CD4-positive, alpha-beta T cell treated with Interleukin-6 for 4 hours (primary cell): ENCODE data around the gene ATXN7L1.

Experiments used
- DNase-seq: peaks from one replicate; pipeline ENCODE4 v3.0.0-alpha.2; 2020; ENCODE audit warnings: mixed read lengths

The ATXN7L1 gene

DNA sequence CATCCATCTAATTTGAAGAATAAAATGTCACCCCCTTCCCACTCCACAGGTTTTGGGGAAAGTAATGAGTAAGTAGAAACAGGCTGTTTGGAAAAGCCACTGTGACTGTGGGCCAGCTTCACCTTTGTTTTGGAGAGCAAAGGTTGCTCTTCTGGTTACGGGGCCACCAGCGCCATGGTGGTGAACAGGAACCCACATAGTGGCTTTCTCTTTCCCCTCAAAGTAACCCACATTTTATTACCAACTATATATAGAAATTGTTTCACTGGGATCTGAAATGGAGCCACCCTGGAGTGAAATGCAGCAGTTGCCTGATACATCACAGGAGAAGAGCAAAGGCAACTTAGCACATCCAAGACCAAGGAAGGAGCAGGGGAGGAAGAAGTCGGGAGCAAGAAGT, 182.8 kb downstream of the ATXN7L1 start:
- DNase-seq = no peak

DNA sequence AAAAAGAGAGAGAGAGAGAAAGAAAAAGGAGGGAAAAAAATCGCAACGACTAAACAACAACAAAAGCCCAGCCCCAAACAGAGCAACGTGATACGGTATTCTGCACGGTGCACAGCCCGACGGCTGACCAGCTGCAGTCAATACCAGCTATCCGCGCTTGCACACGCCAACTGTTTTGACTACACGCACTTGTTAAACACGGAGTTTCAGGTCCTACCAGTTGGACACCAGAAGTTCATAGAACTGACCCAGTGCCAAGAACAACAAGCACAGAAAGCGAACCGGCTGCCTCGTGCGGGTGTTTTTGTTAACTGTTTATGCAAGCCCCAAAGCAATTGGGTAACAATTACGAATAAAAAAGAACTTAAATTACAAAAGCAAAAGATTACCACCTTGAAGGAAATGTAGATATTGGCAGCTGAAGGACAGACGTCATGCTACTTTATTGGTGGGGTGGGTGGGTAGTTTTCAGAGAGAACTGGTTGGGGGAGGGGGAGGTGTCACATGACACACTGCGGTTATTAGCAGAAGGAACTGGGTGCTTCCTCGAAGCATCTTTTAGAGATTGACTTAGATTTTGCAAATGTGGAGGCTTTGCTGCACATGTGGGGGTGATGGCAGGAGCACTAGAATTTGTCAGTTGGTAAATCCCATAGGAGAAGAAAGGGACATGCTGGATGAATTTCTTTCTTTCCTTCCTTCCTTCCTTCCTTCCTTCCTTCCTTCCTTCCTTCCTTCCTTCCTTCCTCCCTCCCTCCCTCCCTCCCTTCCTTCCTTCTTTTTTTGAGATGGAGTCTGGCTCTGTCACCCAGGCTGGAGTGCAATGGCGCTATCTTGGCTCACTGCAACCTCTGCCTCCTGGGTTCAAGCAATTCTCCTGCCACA, 184.5 kb downstream of the ATXN7L1 start:
- peak; percentile 76 for DNase-seq

DNA sequence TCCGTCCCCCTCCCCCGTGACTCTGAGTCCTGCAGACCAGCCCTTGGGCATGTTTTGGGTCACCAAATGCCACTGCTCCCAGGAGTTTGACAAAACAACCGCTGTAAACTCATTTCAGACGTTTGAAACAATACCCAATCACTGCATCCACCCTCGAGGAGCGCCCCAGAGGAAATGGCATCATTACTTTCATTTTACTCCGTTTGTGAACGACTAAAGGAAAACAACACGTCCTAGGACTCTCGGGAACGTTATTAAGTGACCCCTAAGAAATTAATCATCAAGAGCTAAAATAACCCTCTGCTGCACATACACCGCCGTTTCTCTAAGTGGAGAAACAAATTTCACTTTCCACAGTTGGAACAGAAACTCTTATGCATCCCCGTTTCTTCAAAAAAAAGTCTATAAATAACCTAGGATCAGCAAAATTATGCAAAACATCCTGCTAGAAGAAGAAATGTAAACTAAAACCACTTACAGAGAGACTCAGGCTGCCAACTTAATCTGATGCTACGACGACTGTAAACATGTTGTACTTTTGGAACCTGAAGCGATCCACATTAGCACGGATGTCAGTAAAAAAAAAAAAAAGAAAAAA, 185.2 kb downstream of the ATXN7L1 start:
- peak; percentile 62 for DNase-seq

DNA sequence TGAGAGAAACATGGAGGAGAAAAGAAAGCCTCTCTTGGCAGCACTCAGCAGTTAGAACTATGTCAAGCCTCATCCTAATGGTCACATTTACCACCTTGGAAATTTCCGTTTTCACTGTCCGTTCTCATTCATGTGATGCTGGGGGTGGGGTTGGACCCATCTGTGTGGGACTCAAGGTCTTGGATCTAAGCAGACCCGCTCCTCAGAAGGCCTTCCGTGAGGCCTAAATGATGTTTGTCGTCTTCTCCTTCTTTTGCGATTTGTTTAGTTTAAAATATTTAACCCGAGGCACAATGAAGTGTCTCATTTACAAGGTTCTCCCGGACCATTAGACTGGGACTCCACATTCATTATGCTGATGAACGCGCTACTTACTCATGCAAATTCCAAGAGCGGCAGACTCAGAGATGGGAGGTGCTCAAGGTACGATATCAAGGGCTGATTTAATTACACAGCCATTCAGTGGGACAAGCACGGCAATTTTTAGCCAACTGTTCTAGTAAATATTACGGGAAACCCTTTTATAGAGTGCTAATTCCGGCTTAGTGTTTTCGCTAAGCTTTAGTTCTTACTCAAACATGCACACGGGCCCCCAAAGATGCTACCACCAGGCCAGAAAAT, 186.0 kb downstream of the ATXN7L1 start:
- no peak for DNase-seq

DNA sequence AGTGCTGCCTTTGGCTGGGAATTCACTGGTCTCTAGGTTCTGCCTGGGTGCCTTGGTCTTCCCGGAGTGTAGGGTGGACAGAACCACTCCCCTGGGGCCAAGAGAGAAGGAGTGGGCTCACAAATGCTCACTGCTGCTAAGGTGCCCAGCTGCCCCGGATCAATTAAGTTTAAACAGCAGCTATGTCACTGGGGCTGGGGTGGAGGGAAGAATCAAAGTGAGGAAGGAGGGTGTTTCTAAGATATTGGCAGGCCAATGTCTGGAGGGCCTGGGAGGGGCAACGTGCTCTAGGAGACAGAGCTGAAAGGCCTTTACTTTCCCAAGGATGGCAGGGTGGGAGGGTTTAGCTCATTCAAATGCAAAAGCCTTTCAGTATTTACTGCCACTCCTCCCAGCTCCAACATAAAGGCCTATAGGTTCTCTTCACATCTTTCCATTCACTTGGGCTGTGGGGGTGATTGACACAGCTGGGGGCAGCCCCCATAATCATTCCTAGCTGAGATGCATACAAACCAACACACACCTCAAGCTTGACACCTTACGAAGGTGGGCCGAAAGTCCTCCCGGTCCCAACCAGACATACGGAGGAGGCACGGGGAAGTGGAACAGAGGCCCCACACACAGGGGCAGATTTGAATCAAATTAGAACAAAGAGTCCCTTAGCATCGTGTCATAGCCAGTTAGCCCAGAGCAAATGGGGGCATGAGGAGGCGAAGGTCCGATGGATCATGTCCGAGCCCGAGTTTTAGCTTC, 187.2 kb downstream of the ATXN7L1 start:
- DNase-seq = no peak

DNA sequence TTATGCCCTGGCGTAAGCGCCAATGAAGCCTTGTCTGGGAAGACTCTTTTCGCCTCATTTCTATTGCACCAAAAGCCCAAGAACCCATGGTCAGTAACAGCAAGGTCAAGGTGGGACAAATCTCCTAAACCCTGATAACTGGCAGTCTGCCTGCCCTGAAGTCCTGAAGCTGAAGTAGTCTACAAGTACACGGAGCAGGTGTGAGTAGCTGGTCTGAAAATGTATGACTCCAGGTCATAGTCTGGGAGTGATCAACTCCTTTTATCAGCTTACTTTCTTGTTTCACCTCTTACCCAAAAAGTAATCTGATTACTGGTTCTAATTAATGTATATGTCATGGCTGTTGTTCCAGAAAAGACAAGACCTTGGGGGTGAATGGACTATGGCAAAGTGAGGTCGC, 187.8 kb downstream of the ATXN7L1 start:
- no peak for DNase-seq

DNA sequence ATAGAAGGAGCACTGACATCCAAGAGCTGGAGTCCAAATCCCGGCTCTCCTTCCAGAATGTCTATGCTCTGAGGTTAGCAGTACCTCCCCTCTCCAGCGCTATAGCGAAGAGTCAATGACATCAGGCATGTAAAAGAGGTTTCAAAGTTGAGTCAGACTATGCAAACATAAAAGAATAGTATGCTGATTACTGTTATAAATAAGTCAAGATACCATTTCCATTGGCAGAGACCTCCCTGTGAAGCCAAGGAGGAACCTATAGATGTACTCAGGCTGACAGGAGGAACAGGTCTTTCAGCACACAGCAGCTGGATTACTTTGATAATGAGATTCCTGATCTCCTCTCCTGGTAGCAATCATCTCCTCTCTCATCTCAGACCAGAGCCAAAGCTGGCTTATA, 191.2 kb downstream of the ATXN7L1 start:
- DNase-seq = no peak

DNA sequence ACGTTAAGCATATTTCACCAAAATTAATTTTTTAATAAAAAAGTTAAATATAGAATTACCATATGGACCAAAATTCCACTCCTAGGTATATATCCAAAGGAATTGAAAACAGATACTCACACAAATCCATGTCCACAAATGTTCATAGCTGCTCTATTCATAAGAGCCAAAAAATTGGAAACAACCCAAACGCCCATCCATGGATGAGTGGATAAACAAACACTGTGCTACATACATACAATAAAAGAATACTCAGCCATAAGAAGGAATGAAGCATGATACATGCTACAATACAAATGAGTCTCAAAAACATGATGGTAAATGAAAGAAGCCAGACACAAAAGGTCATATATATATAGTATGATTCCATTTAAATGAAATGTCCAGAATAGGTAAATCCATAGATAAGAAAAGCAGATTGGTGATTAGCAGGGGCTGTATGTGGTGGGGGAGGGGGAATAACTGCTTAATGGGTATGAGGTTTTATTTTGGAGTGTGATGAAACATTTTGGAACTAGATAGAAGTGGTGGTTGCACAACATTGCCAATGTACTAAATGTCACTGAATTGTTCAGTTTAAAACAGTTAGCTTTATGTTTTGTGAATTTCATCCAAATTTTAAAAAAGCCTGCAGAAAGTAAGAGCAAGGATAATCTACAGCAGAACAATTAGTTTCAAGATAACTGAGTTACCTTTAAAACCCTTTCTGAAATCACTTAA, 193.9 kb downstream of the ATXN7L1 start:
- DNase-seq = no peak

DNA sequence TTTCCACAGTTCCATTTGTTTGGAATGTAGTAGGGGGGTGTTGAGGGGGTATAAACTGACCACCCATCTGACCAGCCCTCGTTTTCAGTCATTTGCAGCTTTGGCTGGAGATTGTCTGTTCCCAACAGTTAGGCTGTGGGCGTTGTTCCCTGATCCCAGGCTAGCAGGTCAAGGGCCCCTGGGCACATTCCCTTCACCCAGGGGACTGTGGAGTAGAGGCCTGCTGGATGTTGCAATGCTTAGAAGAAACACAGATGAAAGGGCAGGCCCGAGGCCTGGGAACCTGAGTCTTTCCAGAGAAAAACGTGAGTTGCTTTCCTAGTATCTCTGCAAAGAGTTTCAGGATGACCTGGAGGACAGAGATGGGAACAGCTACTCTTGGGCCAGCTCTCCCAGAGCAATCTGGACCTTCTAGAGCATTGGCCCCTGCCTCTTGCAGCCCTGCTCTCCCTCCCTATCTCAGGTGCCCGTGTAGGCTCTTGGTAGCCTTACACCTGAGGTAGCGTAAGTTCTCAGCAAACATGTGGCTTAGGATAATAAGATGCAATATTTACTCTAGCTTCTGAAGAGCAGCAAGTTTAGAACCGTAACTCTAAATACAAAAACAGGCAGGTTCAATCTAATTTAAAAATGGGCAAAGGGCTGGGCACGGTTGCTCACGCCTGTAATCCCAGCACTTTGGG, 195.8 kb downstream of the ATXN7L1 start:
- no peak for DNase-seq

DNA sequence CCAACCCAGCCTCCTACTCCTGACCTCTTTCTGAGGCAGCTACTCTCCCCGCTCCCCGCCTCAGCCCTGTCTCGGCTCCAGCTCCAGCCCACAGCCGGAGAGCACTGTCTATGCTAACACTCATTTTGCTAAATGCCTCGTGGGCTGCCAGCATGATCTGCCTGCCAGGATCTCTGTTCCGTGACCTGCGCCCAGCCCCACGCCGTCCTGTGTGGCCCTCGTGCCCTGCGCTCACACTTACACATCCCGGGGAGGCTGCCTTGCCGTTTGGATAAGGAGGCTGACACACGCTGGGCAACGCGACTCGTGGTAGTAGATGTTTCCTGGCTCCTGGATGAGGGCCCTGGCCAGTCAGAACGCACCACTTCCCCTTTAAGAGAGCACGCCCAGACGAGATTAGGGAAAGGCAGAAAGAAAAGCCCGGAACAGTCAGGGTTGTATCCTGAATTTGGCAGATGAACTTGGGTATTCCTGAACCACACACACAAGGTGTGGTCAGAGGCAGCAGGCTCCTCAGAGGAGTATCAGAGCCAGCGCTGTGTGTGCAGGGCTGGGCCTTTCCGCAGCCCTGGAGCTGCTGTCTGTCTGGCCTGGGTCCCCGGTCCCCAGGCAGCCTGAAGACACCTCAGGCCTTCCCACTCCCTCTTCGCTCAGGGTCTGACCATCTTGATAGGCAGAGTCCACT, 197.4 kb downstream of the ATXN7L1 start:
- DNase-seq = peak; percentile 50

DNA sequence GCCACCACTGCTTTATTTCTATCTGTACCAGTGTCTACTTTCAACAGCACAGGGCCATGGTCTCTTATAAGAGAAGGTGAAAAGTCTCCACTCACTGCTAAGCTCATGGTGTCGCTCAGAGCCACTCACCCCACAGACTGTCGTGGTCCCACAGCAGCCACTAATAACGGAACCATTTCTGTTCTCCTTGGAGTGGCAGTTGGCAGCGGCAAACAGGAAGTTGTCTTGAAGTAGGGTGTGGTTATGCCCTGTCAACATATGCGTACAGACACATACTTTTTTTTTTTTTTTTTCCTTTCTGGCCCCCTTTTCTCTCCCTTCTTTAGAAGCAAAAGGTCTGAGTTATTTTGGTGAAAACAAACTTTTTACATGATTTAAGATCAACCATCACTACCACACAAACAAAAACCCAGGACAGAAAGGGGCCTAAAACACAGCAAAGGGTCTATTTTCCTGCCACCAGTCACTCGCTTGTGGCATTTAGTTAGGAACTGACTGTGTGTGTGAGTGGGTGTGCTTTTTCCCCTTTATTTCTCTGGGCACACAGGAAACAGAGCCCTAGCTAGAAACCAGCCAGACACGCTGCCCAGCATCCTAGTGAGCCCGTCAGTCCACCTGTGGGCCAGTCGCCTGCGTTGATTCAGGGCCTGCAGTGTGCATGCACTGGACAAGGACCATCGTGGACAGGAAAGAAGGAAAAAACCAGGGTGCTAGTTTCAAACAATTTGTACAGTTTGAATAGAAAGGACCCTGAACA, 198.4 kb downstream of the ATXN7L1 start:
- peak; percentile 62 for DNase-seq

DNA sequence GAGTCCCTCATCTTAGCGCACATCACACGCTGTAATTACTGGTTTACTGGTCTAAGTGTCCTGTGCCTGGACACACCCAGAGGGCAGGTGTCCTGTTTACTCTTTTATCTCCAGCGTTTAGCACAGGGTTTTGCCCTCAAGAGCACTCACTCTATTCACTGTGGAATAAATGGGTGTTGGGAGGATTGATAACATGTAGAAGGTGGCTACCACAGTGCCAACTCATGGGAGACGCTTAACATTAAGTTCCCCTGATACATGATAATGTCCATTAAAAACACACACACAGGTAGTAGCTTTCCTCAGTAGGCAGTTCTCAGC, 199.0 kb downstream of the ATXN7L1 start:
- DNase-seq = no peak

DNA sequence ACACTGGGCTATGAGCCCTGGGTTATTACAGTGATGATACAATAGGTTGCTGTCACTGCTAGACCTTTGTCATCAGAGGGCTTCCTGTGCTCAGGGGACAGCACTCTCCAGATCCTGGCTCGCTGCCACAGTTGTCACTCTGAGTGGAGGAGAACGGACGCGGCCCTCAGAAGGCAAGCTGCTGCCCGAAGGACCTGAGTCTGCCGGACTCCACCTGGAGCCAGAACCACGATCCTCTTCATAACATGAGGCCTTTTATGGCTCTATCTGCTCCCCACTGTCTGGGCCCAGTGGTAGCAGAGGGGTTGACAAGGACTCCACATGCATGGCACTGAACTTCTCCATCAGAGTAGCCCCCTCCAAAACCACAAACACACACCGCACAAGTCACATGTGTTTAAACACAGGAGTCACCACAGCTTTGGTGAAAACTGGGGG, 200.4 kb downstream of the ATXN7L1 start:
- peak; percentile 79 for DNase-seq

DNA sequence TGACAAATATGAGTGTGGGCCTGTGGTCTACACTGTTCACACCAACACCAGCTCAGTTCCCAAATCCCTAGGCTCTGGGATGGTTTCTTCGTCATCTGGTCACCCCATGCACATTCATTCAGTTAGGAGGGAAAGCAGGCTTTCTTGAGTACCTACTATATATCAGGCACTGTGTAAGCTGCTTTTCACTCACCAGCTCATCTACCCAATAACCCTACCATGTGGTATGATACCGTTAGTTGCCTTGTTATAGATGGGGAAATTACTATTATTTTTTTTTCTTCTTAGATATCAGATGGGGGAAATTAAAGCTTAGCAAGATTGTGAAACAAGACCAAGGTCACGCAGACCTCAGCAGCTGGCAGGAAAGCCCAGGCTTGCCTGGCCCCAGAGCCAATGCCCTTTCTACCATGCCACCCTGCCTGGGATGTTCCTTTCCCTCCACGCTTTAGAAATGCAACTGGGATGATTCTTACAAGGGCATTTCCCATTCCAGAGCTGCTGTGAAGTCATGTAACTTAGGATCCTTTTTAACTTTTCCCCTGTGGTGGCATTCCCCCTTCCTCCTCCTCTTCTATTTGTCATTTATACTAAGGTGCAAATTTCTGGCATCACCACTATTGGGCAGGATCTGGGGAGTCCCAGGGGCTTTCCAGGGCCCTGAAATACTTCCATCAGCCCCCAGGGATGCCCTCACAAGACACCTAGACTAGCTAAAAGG, 202.0 kb downstream of the ATXN7L1 start:
- DNase-seq = no peak

DNA sequence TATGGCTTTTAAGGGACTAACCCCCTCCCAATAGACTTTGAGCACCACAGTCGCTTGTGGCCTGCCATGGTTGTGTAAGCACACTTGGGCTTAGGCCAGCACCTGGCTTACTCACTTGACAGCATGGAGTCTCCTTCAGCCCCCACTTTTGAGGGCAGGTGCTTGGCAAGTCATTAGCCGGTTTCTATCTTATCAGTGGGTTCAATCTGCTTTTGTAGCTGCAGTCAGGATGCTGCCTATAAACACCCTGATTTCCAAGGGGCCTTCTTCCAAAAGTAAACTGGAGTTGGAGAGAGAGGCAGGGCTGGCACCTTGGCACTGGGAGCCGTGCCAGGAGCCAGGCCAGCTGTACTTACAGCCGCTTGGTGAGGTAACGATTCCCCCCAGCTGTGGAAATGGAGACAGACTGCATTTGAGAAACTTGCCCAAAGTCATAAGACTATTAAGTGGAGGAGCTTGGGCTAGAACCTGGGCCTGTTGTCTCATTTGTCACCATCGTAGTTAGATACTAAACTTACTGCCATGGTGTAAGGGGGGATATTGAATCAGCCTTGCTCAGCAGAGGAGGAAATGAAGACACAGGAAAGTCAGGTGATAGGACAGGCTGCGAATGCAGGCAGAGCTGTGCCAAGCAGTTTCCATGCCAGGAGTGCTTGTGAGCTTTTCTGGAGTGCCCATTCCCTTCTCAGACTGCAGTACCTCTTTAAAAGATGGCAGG, 202.9 kb downstream of the ATXN7L1 start:
- DNase-seq = no peak

DNA sequence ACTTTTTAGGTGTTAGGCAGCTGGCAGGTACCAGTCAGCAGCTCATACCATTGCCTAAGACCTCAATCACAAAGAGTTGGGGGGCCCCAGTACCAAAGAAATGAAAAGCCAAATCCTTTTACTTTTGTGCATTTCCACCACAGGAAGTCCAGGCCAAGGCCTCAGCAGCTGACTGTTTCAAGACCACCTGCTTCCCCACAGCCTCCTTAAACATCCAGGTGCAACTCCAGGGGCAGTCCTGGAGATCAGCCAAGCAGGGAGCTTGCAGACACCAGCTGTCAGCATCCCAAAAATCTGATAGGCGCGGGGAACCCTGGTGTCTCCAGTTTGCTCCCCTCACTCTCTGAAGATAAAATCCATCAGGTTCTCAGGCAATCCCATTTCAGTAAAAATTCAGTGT, 203.6 kb downstream of the ATXN7L1 start:
- DNase-seq = no peak

DNA sequence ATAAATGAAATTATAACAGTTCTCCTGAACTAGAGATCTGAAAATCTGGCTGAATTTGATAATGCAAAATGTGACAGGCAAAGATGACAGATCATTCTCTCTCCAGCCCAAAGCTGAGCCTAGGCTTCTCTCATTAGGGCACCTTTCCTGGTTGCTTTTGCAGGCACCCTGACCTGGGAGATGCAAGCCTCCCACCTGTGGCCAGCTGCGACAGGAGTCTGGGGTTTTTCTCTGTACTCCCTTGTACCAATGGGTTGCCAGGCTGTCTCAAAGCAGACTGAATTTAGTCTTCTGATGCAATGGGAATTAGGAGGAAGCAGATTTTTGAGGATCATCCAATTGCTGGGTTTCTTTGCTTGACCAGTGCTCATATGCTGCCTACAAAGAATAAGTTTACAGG, 210.1 kb downstream of the ATXN7L1 start:
- DNase-seq = no peak

DNA sequence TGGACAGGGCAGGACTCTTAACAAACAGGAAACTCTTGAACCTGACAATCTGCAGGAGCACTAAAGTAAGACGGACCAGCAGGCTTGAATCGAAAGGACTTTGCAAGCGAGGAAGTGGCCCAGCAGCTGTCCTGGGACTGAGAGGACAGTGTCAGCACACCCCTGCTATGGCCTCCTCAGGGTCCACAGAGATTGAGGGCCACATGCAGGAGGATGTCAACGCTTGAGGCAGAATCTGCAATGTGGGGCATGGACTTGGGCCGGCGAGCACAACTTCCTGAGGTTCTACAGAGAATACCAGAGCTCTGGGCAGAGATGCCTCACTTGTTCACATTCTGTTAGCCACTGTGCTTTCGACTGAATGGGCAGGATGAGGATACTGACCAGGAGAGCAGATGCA, 210.7 kb downstream of the ATXN7L1 start:
- DNase-seq = no peak

DNA sequence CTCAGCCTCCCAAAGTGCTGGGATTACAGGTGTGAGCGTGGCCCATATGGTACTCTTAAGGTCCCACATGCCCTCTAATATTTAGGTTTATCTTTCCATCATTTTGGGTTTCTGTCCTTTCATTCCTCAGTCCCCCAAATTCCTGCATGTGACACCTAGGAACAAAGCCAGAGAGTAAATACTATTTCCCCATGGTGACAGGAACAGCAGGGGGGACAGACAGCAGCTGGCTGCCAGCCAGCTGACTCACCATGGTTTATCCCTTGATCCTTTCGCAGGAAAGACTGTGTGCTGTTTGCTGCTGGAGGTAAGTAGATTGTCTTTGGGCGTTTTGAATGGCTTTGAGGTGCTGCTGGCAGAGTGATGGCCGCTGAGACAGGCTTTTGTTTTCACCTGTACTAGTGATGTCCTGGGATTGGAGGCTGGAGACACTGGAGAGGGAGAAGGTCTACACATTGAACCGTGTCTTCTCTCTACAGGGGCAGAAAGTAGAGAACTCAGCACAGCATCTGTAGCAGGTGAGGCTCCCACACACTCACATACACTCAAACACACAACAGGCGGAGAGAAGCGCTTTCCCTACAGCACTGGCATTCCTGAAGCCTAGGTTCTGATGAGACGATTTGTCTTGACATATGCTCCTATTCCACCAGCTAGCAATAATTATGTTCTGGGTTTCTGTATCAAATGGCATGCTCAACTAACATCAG, 211.4 kb downstream of the ATXN7L1 start:
- DNase-seq = no peak
